Panc1 (cell line): ENCODE measurements around the gene CCDC102A. TPM values are rescaled to one million over a fixed set of nuclear protein-coding genes. Genes with fewer than 3 reads are reported as not detected.

Experiments
- ATAC-seq: fragments of 200-7000 bp; cut with Tn5 transposase; 2 replicates; pipeline ENCODE4 v1.9.1; 2020; ENCODE audit warnings: mild to moderate bottlenecking, moderate library complexity
- BruUV-seq: library from RNA; stranded (reverse); fragments of 400-500 nt; replicated peaks from 2 replicates; lab custom pipeline; 2021; lab: Mats Ljungman, UMichigan
- CTCF ChIA-PET: fragments of 300-600 bp; sonication (Branson Sonifier 250); formaldehyde crosslinking; loops from one replicate; lab custom pipeline; 2022; ENCODE audit warnings: antibody characterized with exemption; lab: Charles Lee
- POLR2A ChIA-PET: fragments of 300-600 bp; sonication (Branson Sonifier 250); formaldehyde crosslinking; loops from one replicate; lab custom pipeline; 2022; ENCODE audit warnings: antibody characterized with exemption; lab: Charles Lee
- DNase-seq: peaks from one replicate; pipeline ENCODE4 v3.0.0-alpha.2; 2010; ENCODE audit warnings: low read depth, low spot score
- H3K27ac ChIP-seq: 2 replicates; pipeline ENCODE4 v1.5.1; 2011; ENCODE audit warnings: mild to moderate bottlenecking, low read length, inconsistent platforms
- H3K27me3 ChIP-seq: fragments of 200-500 bp; sonication (Bioruptor generic); 2 replicates; pipeline ENCODE4 v1.6.0; 2014; ENCODE audit warnings: low read length, inconsistent platforms; ENCODE audit not compliant: control insufficient read depth, insufficient read depth
- H3K36me3 ChIP-seq: fragments of 200-500 bp; sonication (Bioruptor generic); 2 replicates; pipeline ENCODE4 v1.5.1; 2014; ENCODE audit warnings: inconsistent platforms, mild to moderate bottlenecking, low read length, moderate library complexity; ENCODE audit not compliant: control insufficient read depth, insufficient read depth
- H3K4me1 ChIP-seq: 2 replicates; pipeline ENCODE4 v1.5.1; 2011; ENCODE audit warnings: inconsistent platforms, mild to moderate bottlenecking, low read length, moderate library complexity; ENCODE audit not compliant: control insufficient read depth, insufficient read depth
- H3K4me3 ChIP-seq, 2 experiments: 2 replicates each; pipeline ENCODE4 v1.5.1; 2011 to 2012; ENCODE audit warnings: low read depth in 2 of 2, low read length in 2 of 2, mild to moderate bottlenecking in 2 of 2, inconsistent platforms in 1 of 2, moderate library complexity in 1 of 2
- H3K9me3 ChIP-seq: fragments of 200-500 bp; sonication (Bioruptor generic); 2 replicates; pipeline ENCODE4 v1.5.1; 2014; ENCODE audit warnings: low read depth, mild to moderate bottlenecking, inconsistent platforms, low read length, moderate library complexity; ENCODE audit not compliant: control insufficient read depth, insufficient read depth
- CTCF ChIP-seq: fragments of 450-650 bp; IDR thresholded peaks from 2 replicates; pipeline ENCODE4 v1.5.1; 2017; ENCODE audit warnings: mild to moderate bottlenecking
- POLR2AphosphoS5 ChIP-seq: IDR thresholded peaks from 2 replicates; pipeline ENCODE4 v1.6.1; 2012; ENCODE audit warnings: mild to moderate bottlenecking, low read depth, low read length, moderate library complexity
- REST ChIP-seq, 2 experiments: IDR thresholded peaks; 2 replicates each; pipeline ENCODE4 v1.6.1; 2011 to 2012; ENCODE audit warnings: low read depth in 2 of 2, control low read depth in 1 of 2, low read length in 1 of 2, mild to moderate bottlenecking in 1 of 2, moderate library complexity in 1 of 2; ENCODE audit not compliant: insufficient read depth in 1 of 2
- SIN3A ChIP-seq: IDR thresholded peaks from 2 replicates; pipeline ENCODE4 v1.6.1; 2012; ENCODE audit warnings: low read depth, mild to moderate bottlenecking, low read length, moderate library complexity, borderline replicate concordance; ENCODE audit not compliant: insufficient read depth
- TCF7L2 ChIP-seq: IDR thresholded peaks from 2 replicates; pipeline ENCODE4 v1.6.1; 2011; ENCODE audit warnings: mild to moderate bottlenecking, low read depth, low read length, inconsistent platforms
- in situ Hi-C: cut with HindIII; loops from 2 replicates; pipeline ENCODE4 v1.10.0; 2016; ENCODE audit warnings: low sequenced_read_pairs, low pct_unique_long_range_greater_than_20kb
- intact Hi-C: fragments of 100-400 bp; cut with micrococcal nuclease; formaldehyde crosslinking; loops from one replicate; pipeline ENCODE4 v1.10.0; 2022; ENCODE audit not compliant: unreplicated experiment
- total RNA-seq: library from RNA; stranded (reverse); gene quantifications from one replicate; pipeline ENCODE4 v1.2.1, GENCODE V29; 2021; ENCODE audit not compliant: unreplicated experiment

Gene CCDC102A
- total RNA-seq, 1 experiment from 2014 or later, result 12.9 TPM

- in situ Hi-C loops (no loop called here), intact Hi-C loops (no loop called here)
- ChIA-PET CTCF (no interaction called here), POLR2A (no interaction called here)
- Histone ChIP-seq H3K27me3 (no peaks in the 10 kb centered on the region), H3K4me3 (no peak overlapping the region), H3K4me1 (no peaks in the 10 kb centered on the region), H3K9me3 (no peaks in the 10 kb centered on the region), H3K36me3 (no peaks in the 10 kb centered on the region), H3K27ac (no peak overlapping the region)
- BruUV-seq, result no TSS peak
- ATAC-seq (no peak), DNase-seq (no peak)
- TF ChIP-seq REST (IDR thresholded peaks at IDR 0.05; ENCODE audit: insufficient read depth in 1 of 2, low read depth in 2 of 2, low read length in 1 of 2) (no peak), CTCF (no peak), TCF7L2 (no peak), SIN3A (no peak), POLR2AphosphoS5 (no peak)
Observed at GRCh38 chr16:57568173-57568678, 31.9 kb upstream of the CCDC102A start.

- no peak overlapping the region for H3K27ac ChIP-seq
- intact Hi-C loops, result no loop called here
- ChIA-PET POLR2A (no interaction called here), CTCF (no interaction called here)
- no peaks in the 10 kb centered on the region for H3K27me3 ChIP-seq
- H3K4me1 ChIP-seq, result no peaks in the 10 kb centered on the region
- ATAC-seq, result no peak
- no peak overlapping the region for H3K4me3 ChIP-seq
- no peak for TF ChIP-seq REST (IDR thresholded peaks at IDR 0.05; ENCODE audit: insufficient read depth in 1 of 2, low read depth in 2 of 2, low read length in 1 of 2)
- no peak for TF ChIP-seq TCF7L2
- no peak for TF ChIP-seq POLR2AphosphoS5
- TF ChIP-seq CTCF, result no peak
- no peak for TF ChIP-seq SIN3A
- no peaks in the 10 kb centered on the region for H3K9me3 ChIP-seq
- DNase-seq, result no peak
- in situ Hi-C loops, result no loop called here
- no TSS peak for BruUV-seq
- no peaks in the 10 kb centered on the region for H3K36me3 ChIP-seq
Observed at GRCh38 chr16:57567691-57568090, 31.3 kb upstream of the CCDC102A start.
